IPS-15b (cell line): ENCODE measurements around the gene GMPR.

Experiments used
- H3K27me3 ChIP-seq: one replicate; pipeline ENCODE4 v1.6.1; 2013; ENCODE audit warnings: low read length; ENCODE audit not compliant: control insufficient read depth, insufficient read depth
- H3K36me3 ChIP-seq: one replicate; pipeline ENCODE4 v1.6.1; 2013; ENCODE audit warnings: low read length; ENCODE audit not compliant: control insufficient read depth, insufficient read depth
- H3K4me1 ChIP-seq: one replicate; pipeline ENCODE4 v1.6.1; 2013; ENCODE audit warnings: mild to moderate bottlenecking, low read length; ENCODE audit not compliant: control insufficient read depth, insufficient read depth
- H3K4me3 ChIP-seq: one replicate; pipeline ENCODE4 v1.5.1; 2013; ENCODE audit warnings: low read depth, low read length
- H3K9ac ChIP-seq: one replicate; pipeline ENCODE4 v1.6.1; 2013; ENCODE audit warnings: low read depth, mild to moderate bottlenecking, low read length
- H3K9me3 ChIP-seq: one replicate; pipeline ENCODE4 v1.6.1; 2013; ENCODE audit warnings: mild to moderate bottlenecking, low read length; ENCODE audit not compliant: control insufficient read depth, insufficient read depth

GMPR gene

DNA sequence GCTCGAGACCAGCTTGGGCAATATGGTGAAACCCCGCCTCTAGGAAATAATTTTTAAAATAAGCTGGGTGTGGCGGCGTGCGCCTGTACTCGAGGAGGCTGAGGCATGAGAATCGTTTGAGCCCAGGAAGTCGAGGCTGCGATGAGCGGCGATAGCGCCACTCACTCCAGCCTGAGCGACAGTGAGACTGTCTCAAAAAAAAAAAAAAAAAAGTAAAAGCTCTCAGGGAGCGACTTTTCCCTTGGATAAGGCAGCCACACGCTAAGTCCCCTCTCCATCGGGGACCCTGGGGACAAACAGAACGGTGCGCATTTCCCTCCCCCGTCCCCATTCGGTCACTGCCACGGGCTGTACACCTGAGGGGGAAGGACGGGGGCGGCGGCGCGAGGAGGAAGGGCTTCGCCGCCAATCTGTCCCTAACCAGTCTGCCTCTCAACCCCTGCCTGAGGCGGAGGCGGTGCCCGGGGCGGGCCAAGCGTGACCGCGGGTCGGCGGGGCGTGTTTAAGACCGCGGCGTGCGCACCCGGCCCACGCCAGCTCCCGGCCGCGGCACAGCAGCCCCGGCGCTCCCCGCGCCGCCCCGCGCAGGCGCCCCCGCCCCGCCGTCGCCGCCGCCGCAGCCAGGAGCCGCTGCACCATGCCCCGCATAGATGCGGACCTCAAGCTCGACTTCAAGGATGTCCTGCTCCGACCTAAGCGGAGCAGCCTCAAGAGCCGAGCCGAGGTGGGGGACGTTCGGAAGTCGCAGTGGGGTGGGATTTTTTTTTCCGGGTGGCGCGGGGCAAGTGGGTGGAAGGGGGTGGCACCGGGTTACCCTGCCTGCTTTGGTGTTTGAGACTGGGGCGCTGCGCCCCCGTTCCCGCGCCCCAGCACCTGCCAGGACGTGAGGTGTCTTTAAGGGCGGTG is at the start of gene GMPR:
Gene GMPR (plus strand): TSS at position 531 of the 906 bp plus-strand sequence. CDS start 107 bp downstream, at position 638.
- H3K36me3 ChIP-seq: no peaks in the 10 kb centered on the region
- no peaks in the 10 kb centered on the region for H3K9me3 ChIP-seq
- H3K27me3 ChIP-seq: peaks cover 52% of the 10 kb centered on the region
- no peak within 1 kb of the TSS for H3K9ac ChIP-seq
- peaks cover 8% of the 10 kb centered on the region for H3K4me1 ChIP-seq
- peak within 1 kb of the TSS; percentile 30 for H3K4me3 ChIP-seq

DNA sequence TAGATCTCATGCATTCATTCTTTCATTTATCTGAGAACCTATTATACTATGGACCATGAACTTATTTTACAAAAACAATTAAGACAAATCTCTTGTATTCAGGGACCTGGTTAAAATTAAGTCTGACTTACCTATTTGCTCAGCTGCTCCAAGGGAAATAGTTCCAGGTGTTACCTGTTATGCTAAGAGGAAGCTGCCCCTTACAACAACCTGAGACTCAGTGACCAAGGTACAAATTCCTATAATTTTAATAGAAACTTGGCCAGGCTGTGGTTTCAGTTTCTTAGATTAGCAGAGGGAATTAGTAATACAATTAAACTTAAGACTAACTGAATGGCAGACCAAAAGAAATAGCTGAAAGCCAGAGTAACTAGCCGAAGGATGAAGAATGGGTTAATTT is 48.2 kb upstream of the GMPR start:
- Histone ChIP-seq H3K9ac (no peak overlapping the region), H3K36me3 (no peaks in the 10 kb centered on the region), H3K9me3 (no peaks in the 10 kb centered on the region), H3K4me1 (no peaks in the 10 kb centered on the region), H3K27me3 (no peaks in the 10 kb centered on the region), H3K4me3 (no peak overlapping the region)

DNA sequence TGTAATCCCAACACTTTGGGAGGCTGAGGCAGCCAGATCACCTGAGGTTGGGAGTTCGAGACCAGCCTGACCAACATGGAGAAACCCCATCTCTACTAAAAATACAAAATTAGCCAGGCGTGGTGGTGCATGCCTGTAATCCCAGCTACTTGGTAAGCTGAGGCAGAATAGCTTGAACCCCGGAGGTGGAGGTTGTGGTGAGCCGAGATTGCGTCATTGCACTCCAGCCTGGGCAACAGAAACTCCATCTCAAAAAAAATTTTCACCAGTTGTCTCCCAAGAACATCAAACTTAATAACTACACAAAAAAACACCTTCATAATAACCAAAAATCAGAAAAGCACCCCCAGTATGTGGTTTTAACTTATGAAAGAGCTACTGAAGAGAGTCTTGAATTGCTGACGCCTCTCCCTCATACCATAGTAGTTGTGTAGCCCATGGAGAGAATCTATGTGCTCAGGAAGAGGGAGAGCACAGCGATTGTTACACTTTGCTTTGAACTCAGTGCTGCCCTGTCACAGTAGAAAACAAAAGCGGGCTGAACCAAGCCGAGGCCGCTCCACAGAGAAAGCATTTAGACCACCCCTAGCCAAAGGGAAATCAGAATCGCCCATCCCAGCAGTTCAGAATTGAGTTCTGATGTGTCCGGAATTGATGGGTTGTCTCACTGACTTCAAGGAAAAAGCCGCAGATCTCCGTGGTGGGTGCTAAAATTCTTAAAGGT is 42.0 kb upstream of the GMPR start:
- no peak overlapping the region for H3K9ac ChIP-seq
- H3K36me3 ChIP-seq: no peaks in the 10 kb centered on the region
- no peaks in the 10 kb centered on the region for H3K27me3 ChIP-seq
- no peaks in the 10 kb centered on the region for H3K9me3 ChIP-seq
- no peak overlapping the region for H3K4me3 ChIP-seq
- no peaks in the 10 kb centered on the region for H3K4me1 ChIP-seq

GRCh38 chr6:16196984-16197546 is 41.3 kb upstream of the GMPR start:
- H3K4me1 ChIP-seq: no peaks in the 10 kb centered on the region
- no peaks in the 10 kb centered on the region for H3K9me3 ChIP-seq
- H3K9ac ChIP-seq: no peak overlapping the region
- no peaks in the 10 kb centered on the region for H3K36me3 ChIP-seq
- H3K4me3 ChIP-seq: no peak overlapping the region
- no peaks in the 10 kb centered on the region for H3K27me3 ChIP-seq

GRCh38 chr6:16198061-16198705 is 40.2 kb upstream of the GMPR start:
- H3K4me3 ChIP-seq: no peak overlapping the region
- H3K36me3 ChIP-seq: no peaks in the 10 kb centered on the region
- no peaks in the 10 kb centered on the region for H3K9me3 ChIP-seq
- no peaks in the 10 kb centered on the region for H3K4me1 ChIP-seq
- H3K9ac ChIP-seq: no peak overlapping the region
- H3K27me3 ChIP-seq: no peaks in the 10 kb centered on the region

DNA sequence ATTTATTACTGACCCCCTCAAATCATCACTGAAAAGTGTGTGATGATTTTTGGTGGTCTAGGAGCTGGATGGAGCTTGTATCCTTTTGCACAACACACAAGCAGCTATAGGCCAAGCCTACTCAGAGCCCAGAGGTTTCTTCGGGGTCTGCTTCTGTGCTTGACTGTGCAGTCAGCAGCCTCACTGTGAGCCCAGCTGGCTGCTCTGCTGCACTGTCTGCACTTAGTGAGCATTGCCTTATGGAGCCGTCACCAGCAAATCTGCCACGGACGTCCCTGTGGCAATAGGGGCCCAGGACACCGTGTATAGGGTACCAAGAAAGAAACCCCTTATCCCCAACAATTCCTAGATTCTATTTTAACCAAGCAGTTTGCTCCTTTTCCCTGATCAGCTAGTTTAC is 38.6 kb upstream of the GMPR start:
- no peaks in the 10 kb centered on the region for H3K9me3 ChIP-seq
- no peaks in the 10 kb centered on the region for H3K27me3 ChIP-seq
- no peaks in the 10 kb centered on the region for H3K4me1 ChIP-seq
- H3K9ac ChIP-seq: no peak overlapping the region
- H3K36me3 ChIP-seq: no peaks in the 10 kb centered on the region
- H3K4me3 ChIP-seq: no peak overlapping the region

GRCh38 chr6:16200321-16200883 is 38.0 kb upstream of the GMPR start:
- no peak overlapping the region for H3K9ac ChIP-seq
- no peak overlapping the region for H3K4me3 ChIP-seq
- no peaks in the 10 kb centered on the region for H3K36me3 ChIP-seq
- H3K27me3 ChIP-seq: no peaks in the 10 kb centered on the region
- no peaks in the 10 kb centered on the region for H3K9me3 ChIP-seq
- no peaks in the 10 kb centered on the region for H3K4me1 ChIP-seq

DNA sequence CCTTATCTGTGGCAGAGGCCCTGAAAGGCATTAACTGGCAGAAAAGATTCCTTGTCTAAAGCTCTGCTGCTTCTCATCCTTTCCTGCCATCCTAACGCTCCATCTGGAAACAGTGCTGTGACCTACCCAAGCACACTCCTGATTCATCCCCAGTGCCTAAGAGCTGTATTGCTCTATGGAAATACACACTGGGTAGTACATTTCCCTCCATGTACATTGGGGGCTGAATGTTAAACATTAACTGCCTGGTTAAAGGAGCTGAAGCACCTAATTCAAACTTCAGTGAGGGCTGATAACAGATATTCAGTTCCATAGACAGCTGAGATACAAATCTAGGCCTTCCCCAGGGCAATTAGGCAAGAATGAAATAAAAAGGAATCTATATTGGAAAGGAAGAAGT is 36.7 kb upstream of the GMPR start:
- no peaks in the 10 kb centered on the region for H3K9me3 ChIP-seq
- H3K27me3 ChIP-seq: no peaks in the 10 kb centered on the region
- H3K4me1 ChIP-seq: no peaks in the 10 kb centered on the region
- H3K36me3 ChIP-seq: no peaks in the 10 kb centered on the region
- no peak overlapping the region for H3K9ac ChIP-seq
- no peak overlapping the region for H3K4me3 ChIP-seq

GRCh38 chr6:16204653-16205376 is 33.6 kb upstream of the GMPR start:
- H3K9ac ChIP-seq: no peak overlapping the region
- H3K4me1 ChIP-seq: no peaks in the 10 kb centered on the region
- no peaks in the 10 kb centered on the region for H3K9me3 ChIP-seq
- H3K36me3 ChIP-seq: no peaks in the 10 kb centered on the region
- H3K27me3 ChIP-seq: no peaks in the 10 kb centered on the region
- no peak overlapping the region for H3K4me3 ChIP-seq

DNA sequence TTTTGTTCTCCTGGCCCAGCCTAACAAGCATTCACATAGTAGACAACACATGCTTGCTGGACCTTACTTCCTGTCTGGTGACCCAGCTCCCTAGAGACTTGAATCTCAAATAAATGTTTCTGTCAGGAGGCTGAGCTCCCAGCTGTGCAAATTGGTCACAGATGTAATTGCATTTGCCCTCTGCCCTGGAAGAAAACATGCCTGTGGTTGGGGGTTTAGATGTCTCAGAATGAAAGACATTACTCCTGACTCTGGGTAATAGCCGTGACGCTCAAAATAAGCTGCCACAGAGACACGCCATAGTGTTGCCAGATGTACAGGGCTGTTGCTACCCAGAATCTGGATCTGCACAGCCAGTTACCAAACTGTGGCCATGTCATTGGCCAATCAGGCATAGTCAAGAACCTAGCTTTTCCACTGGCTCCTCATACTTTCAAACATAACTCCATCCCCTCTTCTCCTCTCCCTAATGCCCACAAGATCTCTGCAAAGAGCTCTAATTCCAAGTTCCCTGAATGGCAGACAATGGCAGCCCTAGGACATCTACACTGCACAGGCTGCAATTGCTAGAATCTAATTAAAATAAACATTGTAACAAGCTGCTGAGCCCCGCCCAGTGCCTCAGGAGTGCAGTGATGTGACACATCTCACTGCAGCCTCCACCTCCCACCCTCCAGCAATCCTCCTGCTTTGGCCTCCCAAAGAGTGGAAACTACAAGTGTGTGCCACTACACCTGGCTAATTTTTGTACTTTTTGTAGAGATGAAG is 32.8 kb upstream of the GMPR start:
- no peaks in the 10 kb centered on the region for H3K9me3 ChIP-seq
- H3K4me1 ChIP-seq: no peaks in the 10 kb centered on the region
- H3K27me3 ChIP-seq: no peaks in the 10 kb centered on the region
- no peaks in the 10 kb centered on the region for H3K36me3 ChIP-seq
- H3K9ac ChIP-seq: no peak overlapping the region
- H3K4me3 ChIP-seq: no peak overlapping the region
